HEK293 (cell line): ENCODE measurements around the gene RIPPLY2.

Experiments
- FEZF1 ChIP-seq: fragments of 450-650 bp; formaldehyde crosslinking; IDR thresholded peaks from 2 replicates; pipeline ENCODE4 v1.5.1; 2016; ENCODE audit warnings: missing biosample characterization, missing genetic modification characterization
- GLI2 ChIP-seq: fragments of 450-650 bp; formaldehyde crosslinking; IDR thresholded peaks from 2 replicates; pipeline ENCODE4; 2017; ENCODE audit warnings: missing biosample characterization, missing genetic modification characterization, low read depth, borderline replicate concordance
- IKZF3 ChIP-seq: fragments of 450-650 bp; IDR thresholded peaks from 2 replicates; pipeline ENCODE4 v1.5.0; 2018; ENCODE audit warnings: missing biosample characterization, mild to moderate bottlenecking, missing genetic modification characterization, moderate library complexity
- MEIS1 ChIP-seq: sonication (generic); formaldehyde crosslinking; IDR thresholded peaks from 2 replicates; pipeline ENCODE4 v1.8.1; 2022; ENCODE audit warnings: missing genetic modification reagents, mild to moderate bottlenecking, borderline replicate concordance
- SP7 ChIP-seq: fragments of 450-650 bp; formaldehyde crosslinking; IDR thresholded peaks from 2 replicates; pipeline ENCODE4 v1.5.1; 2016; ENCODE audit warnings: missing biosample characterization, missing genetic modification characterization
- TRIM28 ChIP-seq: IDR thresholded peaks from 2 replicates; pipeline ENCODE4 v1.6.1; 2011; ENCODE audit warnings: low read length, control low read depth, borderline replicate concordance
- ZBTB8A ChIP-seq: fragments of 450-650 bp; formaldehyde crosslinking; IDR thresholded peaks from 2 replicates; pipeline ENCODE4 v1.5.1; 2016; ENCODE audit warnings: missing biosample characterization, missing genetic modification characterization
- ZFP3 ChIP-seq: fragments of 450-650 bp; formaldehyde crosslinking; IDR thresholded peaks from 2 replicates; pipeline ENCODE4 v1.5.1; 2016; ENCODE audit warnings: low read depth, missing biosample characterization, missing genetic modification characterization
- ZNF133 ChIP-seq: fragments of 450-650 bp; formaldehyde crosslinking; IDR thresholded peaks from 2 replicates; pipeline ENCODE4 v1.5.1; 2016; ENCODE audit warnings: missing biosample characterization, missing genetic modification characterization
- ZNF175 ChIP-seq: fragments of 450-650 bp; formaldehyde crosslinking; IDR thresholded peaks from 2 replicates; pipeline ENCODE4 v1.5.1; 2016; ENCODE audit warnings: missing biosample characterization, missing genetic modification characterization
- ZNF2 ChIP-seq: fragments of 450-650 bp; formaldehyde crosslinking; IDR thresholded peaks from 2 replicates; pipeline ENCODE4 v1.5.1; 2016; ENCODE audit warnings: missing biosample characterization, missing genetic modification characterization
- ZNF24 ChIP-seq: fragments of 450-650 bp; formaldehyde crosslinking; IDR thresholded peaks from 2 replicates; pipeline ENCODE4 v1.5.1; 2016; ENCODE audit warnings: missing biosample characterization, missing genetic modification characterization
- ZNF302 ChIP-seq: fragments of 450-650 bp; formaldehyde crosslinking; IDR thresholded peaks from 2 replicates; pipeline ENCODE4 v1.5.1; 2016; ENCODE audit warnings: missing biosample characterization, missing genetic modification characterization, low read depth
- ZNF324 ChIP-seq: fragments of 450-650 bp; formaldehyde crosslinking; IDR thresholded peaks from 2 replicates; pipeline ENCODE4 v1.5.1; 2016; ENCODE audit warnings: missing biosample characterization, missing genetic modification characterization
- ZNF350 ChIP-seq: fragments of 450-650 bp; formaldehyde crosslinking; IDR thresholded peaks from 2 replicates; pipeline ENCODE4 v1.5.0; 2017; ENCODE audit warnings: missing biosample characterization, mild to moderate bottlenecking, missing genetic modification characterization
- ZNF394 ChIP-seq: fragments of 450-650 bp; formaldehyde crosslinking; IDR thresholded peaks from 2 replicates; pipeline ENCODE4 v1.5.1; 2016; ENCODE audit warnings: missing biosample characterization, missing genetic modification characterization, mild to moderate bottlenecking, moderate library complexity, borderline replicate concordance
- ZNF416 ChIP-seq: fragments of 450-650 bp; formaldehyde crosslinking; IDR thresholded peaks from 2 replicates; pipeline ENCODE4 v1.5.1; 2016; ENCODE audit warnings: missing biosample characterization, missing genetic modification characterization
- ZNF548 ChIP-seq: fragments of 450-650 bp; formaldehyde crosslinking; IDR thresholded peaks from 2 replicates; pipeline ENCODE4 v1.5.1; 2016; ENCODE audit warnings: missing biosample characterization, missing genetic modification characterization
- ZNF600 ChIP-seq: fragments of 450-650 bp; formaldehyde crosslinking; IDR thresholded peaks from 2 replicates; pipeline ENCODE4 v1.5.1; 2016; ENCODE audit warnings: missing biosample characterization, missing genetic modification characterization
- ZNF624 ChIP-seq: fragments of 450-650 bp; formaldehyde crosslinking; IDR thresholded peaks from 2 replicates; pipeline ENCODE4 v1.5.1; 2017; ENCODE audit warnings: missing biosample characterization, missing genetic modification characterization
- ZNF626 ChIP-seq: fragments of 450-650 bp; sonication (Bioruptor Pico); formaldehyde crosslinking; IDR thresholded peaks from 2 replicates; pipeline ENCODE4 v1.5.1; 2018; ENCODE audit warnings: missing biosample characterization, missing genetic modification characterization, inconsistent platforms
- ZNF792 ChIP-seq: fragments of 450-650 bp; formaldehyde crosslinking; IDR thresholded peaks from 2 replicates; pipeline ENCODE4 v1.5.1; 2016; ENCODE audit warnings: missing biosample characterization, missing genetic modification characterization
- ZNF843 ChIP-seq: fragments of 450-650 bp; formaldehyde crosslinking; IDR thresholded peaks from 2 replicates; pipeline ENCODE4 v1.5.1; 2016; ENCODE audit warnings: missing biosample characterization, missing genetic modification characterization
- TF ChIP-seq, protein P1 (sequence below): fragments of 450-650 bp; formaldehyde crosslinking; IDR thresholded peaks from 2 replicates; pipeline ENCODE4 v1.5.1; 2016; ENCODE audit warnings: missing biosample characterization, missing genetic modification characterization
- TF ChIP-seq, protein P2 (sequence below): fragments of 450-650 bp; formaldehyde crosslinking; IDR thresholded peaks from 2 replicates; pipeline ENCODE4 v1.5.1; 2016; ENCODE audit warnings: missing biosample characterization, missing genetic modification characterization, low read depth
- TF ChIP-seq, protein P3 (sequence below): fragments of 450-650 bp; formaldehyde crosslinking; IDR thresholded peaks from 2 replicates; pipeline ENCODE4 v1.5.1; 2017; ENCODE audit warnings: missing biosample characterization, missing genetic modification characterization
- TF ChIP-seq, protein P4 (sequence below): fragments of 450-650 bp; formaldehyde crosslinking; IDR thresholded peaks from 2 replicates; pipeline ENCODE4 v1.5.1; 2017; ENCODE audit warnings: missing biosample characterization, missing genetic modification characterization
- TF ChIP-seq, protein P5 (sequence below): fragments of 450-650 bp; formaldehyde crosslinking; IDR thresholded peaks from 2 replicates; pipeline ENCODE4; 2016; ENCODE audit warnings: missing biosample characterization, missing genetic modification characterization
- TF ChIP-seq, protein P6 (sequence below): fragments of 450-650 bp; formaldehyde crosslinking; IDR thresholded peaks from 2 replicates; pipeline ENCODE4 v1.5.1; 2016; ENCODE audit warnings: missing biosample characterization, missing genetic modification characterization

The RIPPLY2 gene

DNA sequence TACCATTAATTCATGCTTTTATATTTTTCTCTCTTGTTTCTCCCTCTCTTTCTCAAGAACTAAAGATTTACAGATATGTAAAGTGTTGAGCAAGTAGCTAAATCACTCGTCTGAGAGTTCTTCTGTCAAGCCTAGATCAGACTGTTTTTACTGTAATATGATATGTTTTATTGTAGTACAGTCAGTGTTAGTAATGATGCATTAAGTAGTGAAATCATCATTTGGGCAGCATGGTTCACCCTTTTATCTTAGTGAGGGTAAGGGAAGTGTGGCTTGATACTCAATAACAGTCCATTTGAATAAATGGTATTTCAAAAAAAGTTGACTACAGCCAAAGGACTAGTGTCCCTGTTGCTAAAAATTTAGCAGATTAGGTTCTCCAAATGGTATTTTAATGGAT is 15.5 kb downstream of the RIPPLY2 start (continued):
- TF ChIP-seq, protein P1, sequence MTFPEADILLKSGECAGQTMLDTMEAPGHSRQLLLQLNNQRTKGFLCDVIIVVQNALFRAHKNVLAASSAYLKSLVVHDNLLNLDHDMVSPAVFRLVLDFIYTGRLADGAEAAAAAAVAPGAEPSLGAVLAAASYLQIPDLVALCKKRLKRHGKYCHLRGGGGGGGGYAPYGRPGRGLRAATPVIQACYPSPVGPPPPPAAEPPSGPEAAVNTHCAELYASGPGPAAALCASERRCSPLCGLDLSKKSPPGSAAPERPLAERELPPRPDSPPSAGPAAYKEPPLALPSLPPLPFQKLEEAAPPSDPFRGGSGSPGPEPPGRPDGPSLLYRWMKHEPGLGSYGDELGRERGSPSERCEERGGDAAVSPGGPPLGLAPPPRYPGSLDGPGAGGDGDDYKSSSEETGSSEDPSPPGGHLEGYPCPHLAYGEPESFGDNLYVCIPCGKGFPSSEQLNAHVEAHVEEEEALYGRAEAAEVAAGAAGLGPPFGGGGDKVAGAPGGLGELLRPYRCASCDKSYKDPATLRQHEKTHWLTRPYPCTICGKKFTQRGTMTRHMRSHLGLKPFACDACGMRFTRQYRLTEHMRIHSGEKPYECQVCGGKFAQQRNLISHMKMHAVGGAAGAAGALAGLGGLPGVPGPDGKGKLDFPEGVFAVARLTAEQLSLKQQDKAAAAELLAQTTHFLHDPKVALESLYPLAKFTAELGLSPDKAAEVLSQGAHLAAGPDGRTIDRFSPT (tag by site-specific recombination) = peak; percentile 95
- TF ChIP-seq ZNF2 (tag by site-specific recombination) (peak; percentile 66), ZNF626 (tag by site-specific recombination) (no peak), ZFP3 (tag by site-specific recombination) (no peak), ZNF350 (tag by site-specific recombination) (peak; percentile 71), SP7 (tag by site-specific recombination) (peak; percentile 89), ZNF843 (tag by site-specific recombination) (peak; percentile 75), ZNF324 (tag by site-specific recombination) (0 out of 2 replicates have a peak, but pooled peaks have one; percentile 58), MEIS1 (CRISPR knock-in tag) (no peak), ZNF133 (tag by site-specific recombination) (no peak), FEZF1 (tag by site-specific recombination) (peak; percentile 66), ZBTB8A (tag by site-specific recombination) (peak; percentile 26; the same call in 1 of the 2 replicates), GLI2 (tag by site-specific recombination) (peak; percentile 42; the same call in 1 of the 2 replicates), IKZF3 (tag by site-specific recombination) (0 out of 2 replicates have a peak, but pooled peaks have one; percentile 15), ZNF394 (peak; percentile 56), ZNF548 (tag by site-specific recombination) (no peak), ZNF24 (tag by site-specific recombination) (peak; percentile 70), ZNF416 (tag by site-specific recombination) (no peak), ZNF792 (tag by site-specific recombination) (no peak), ZNF624 (tag by site-specific recombination) (no peak), ZNF600 (tag by site-specific recombination) (no peak), ZNF302 (tag by site-specific recombination) (0 out of 2 replicates have a peak, but pooled peaks have one; percentile 60), TRIM28 (peak; percentile 56; the same call in 1 of the 2 replicates), ZNF175 (tag by site-specific recombination) (no peak)
- TF ChIP-seq, protein P2, sequence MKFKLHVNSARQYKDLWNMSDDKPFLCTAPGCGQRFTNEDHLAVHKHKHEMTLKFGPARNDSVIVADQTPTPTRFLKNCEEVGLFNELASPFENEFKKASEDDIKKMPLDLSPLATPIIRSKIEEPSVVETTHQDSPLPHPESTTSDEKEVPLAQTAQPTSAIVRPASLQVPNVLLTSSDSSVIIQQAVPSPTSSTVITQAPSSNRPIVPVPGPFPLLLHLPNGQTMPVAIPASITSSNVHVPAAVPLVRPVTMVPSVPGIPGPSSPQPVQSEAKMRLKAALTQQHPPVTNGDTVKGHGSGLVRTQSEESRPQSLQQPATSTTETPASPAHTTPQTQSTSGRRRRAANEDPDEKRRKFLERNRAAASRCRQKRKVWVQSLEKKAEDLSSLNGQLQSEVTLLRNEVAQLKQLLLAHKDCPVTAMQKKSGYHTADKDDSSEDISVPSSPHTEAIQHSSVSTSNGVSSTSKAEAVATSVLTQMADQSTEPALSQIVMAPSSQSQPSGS (tag by site-specific recombination) = peak; percentile 38; the same call in 1 of the 2 replicates
- TF ChIP-seq, protein P3, sequence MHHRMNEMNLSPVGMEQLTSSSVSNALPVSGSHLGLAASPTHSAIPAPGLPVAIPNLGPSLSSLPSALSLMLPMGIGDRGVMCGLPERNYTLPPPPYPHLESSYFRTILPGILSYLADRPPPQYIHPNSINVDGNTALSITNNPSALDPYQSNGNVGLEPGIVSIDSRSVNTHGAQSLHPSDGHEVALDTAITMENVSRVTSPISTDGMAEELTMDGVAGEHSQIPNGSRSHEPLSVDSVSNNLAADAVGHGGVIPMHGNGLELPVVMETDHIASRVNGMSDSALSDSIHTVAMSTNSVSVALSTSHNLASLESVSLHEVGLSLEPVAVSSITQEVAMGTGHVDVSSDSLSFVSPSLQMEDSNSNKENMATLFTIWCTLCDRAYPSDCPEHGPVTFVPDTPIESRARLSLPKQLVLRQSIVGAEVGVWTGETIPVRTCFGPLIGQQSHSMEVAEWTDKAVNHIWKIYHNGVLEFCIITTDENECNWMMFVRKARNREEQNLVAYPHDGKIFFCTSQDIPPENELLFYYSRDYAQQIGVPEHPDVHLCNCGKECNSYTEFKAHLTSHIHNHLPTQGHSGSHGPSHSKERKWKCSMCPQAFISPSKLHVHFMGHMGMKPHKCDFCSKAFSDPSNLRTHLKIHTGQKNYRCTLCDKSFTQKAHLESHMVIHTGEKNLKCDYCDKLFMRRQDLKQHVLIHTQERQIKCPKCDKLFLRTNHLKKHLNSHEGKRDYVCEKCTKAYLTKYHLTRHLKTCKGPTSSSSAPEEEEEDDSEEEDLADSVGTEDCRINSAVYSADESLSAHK (tag by site-specific recombination) = 0 out of 2 replicates have a peak, but pooled peaks have one; percentile 52
- TF ChIP-seq, protein P4, sequence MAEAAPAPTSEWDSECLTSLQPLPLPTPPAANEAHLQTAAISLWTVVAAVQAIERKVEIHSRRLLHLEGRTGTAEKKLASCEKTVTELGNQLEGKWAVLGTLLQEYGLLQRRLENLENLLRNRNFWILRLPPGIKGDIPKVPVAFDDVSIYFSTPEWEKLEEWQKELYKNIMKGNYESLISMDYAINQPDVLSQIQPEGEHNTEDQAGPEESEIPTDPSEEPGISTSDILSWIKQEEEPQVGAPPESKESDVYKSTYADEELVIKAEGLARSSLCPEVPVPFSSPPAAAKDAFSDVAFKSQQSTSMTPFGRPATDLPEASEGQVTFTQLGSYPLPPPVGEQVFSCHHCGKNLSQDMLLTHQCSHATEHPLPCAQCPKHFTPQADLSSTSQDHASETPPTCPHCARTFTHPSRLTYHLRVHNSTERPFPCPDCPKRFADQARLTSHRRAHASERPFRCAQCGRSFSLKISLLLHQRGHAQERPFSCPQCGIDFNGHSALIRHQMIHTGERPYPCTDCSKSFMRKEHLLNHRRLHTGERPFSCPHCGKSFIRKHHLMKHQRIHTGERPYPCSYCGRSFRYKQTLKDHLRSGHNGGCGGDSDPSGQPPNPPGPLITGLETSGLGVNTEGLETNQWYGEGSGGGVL = peak; percentile 80
- TF ChIP-seq, protein P5, sequence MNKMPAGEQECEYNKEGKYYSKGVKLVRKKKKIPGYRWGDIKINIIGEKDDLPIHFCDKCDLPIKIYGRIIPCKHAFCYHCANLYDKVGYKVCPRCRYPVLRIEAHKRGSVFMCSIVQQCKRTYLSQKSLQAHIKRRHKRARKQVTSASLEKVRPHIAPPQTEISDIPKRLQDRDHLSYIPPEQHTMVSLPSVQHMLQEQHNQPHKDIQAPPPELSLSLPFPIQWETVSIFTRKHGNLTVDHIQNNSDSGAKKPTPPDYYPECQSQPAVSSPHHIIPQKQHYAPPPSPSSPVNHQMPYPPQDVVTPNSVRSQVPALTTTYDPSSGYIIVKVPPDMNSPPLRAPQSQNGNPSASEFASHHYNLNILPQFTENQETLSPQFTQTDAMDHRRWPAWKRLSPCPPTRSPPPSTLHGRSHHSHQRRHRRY (tag by site-specific recombination) = no peak
- TF ChIP-seq, protein P6, sequence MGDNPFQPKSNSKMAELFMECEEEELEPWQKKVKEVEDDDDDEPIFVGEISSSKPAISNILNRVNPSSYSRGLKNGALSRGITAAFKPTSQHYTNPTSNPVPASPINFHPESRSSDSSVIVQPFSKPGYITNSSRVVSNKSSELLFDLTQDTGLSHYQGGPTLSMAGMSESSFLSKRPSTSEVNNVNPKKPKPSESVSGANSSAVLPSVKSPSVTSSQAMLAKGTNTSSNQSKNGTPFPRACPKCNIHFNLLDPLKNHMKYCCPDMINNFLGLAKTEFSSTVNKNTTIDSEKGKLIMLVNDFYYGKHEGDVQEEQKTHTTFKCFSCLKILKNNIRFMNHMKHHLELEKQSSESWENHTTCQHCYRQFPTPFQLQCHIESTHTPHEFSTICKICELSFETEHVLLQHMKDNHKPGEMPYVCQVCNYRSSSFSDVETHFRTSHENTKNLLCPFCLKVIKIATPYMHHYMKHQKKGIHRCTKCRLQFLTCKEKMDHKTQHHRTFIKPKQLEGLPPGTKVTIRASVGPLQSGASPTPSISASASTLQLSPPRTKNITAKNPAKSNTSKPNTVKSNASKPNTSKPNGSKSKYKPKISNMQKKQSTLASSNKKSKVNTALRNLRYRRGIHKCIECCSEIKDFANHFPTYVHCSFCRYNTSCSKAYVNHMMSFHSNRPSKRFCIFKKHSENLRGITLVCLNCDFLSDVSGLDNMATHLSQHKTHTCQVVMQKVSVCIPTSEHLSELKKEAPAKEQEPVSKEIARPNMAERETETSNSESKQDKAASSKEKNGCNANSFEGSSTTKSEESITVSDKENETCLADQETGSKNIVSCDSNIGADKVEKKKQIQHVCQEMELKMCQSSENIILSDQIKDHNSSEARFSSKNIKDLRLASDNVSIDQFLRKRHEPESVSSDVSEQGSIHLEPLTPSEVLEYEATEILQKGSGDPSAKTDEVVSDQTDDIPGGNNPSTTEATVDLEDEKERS (tag by site-specific recombination) = 0 out of 2 replicates have a peak, but pooled peaks have one; percentile 11
